ENCODE results near the gene SPP1. TPM values are rescaled to one million over a fixed set of nuclear protein-coding genes. Genes with fewer than 3 reads are reported as not detected.

Gene SPP1
- total RNA-seq, 1 experiment from 2014 or later: 4.1 TPM

DNA sequence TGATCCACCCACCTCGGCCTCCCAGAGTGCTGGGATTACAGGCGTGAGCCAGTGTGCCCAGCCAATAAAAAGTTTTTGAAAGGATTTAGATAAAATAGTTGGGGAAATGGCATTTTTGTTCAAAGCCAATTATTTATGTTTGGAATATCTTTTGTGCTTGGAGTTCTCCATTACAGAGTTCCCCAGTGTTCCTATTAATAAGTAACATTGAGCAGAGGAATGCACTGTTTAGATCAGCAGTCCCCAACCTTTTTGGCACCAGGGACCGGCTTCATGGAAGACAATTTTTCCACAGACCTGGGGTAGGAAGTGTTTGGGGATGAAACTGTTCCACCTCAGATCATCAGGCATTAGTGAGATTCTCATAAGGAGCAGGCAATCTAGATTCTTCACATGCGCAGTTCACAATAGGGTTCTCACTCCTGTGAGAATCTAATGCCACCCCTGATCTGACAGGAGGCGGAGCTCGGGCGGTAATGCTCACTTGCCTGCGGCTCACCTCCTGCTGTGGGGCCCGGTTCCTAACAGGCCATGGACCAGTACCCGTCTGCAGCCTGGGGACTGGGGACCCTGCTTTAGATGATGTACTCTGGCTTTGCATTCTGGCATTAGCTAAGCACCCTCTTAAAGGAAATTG, 40.3 kb downstream of the SPP1 start:
- H3K27ac ChIP-seq (ENCODE audit: low read depth, low read length): no peak overlapping the region
- peaks cover 3 to 6% of the 10 kb centered on the region in 2 experiments; a peak in 1 of 4 replicates for H3K4me1 ChIP-seq (ENCODE audit: control insufficient read depth in 1 of 2, insufficient read depth in 2 of 2, low read length in 2 of 2)
- CTCF ChIA-PET: no interaction called here
- peaks cover 33% of the 10 kb centered on the region for H3K79me2 ChIP-seq (ENCODE audit: insufficient read depth, low read length)
- POLR2A ChIA-PET: no interaction called here
- RAD21 ChIA-PET (ENCODE audit: low non-redundant PET in 1 of 2, low total read pairs in 2 of 2, uncharacterized antibody in 2 of 2, unreplicated experiment in 2 of 2): no interaction called here
- no peaks in the 10 kb centered on the region for H3K36me3 ChIP-seq (ENCODE audit: control insufficient read depth in 1 of 2, insufficient read depth in 2 of 2, low read length in 2 of 2)
- no peak for ATAC-seq
- TF ChIP-seq ZFX (IDR thresholded peaks at IDR 0.05): no peak
- TF ChIP-seq ELF1 (IDR thresholded peaks at IDR 0.05; ENCODE audit: borderline replicate concordance, low read depth): no peak
- H3K9ac ChIP-seq (ENCODE audit: low read length): no peak overlapping the region
- no peaks in the 10 kb centered on the region for H3K9me3 ChIP-seq (ENCODE audit: control insufficient read depth in 1 of 2, insufficient read depth in 1 of 2, low read depth in 1 of 2, low read length in 2 of 2)
- intact Hi-C loops (cut with micrococcal nuclease): no loop called here
- no peak for DNase-seq (ENCODE audit: low read depth, low spot score)
- no peaks in the 10 kb centered on the region for H4K20me1 ChIP-seq (ENCODE audit: insufficient read depth)
- H3K9me2 ChIP-seq (ENCODE audit: insufficient read depth): no peaks in the 10 kb centered on the region
- H3K4me2 ChIP-seq (ENCODE audit: low read length): no peak overlapping the region
- no peak overlapping the region for H3K4me3 ChIP-seq (replicated peaks in 1 of 2; ENCODE audit: low read depth in 1 of 2, low read length in 2 of 2)
- BruUV-seq (replicated peaks): no TSS peak
- no peak overlapping the region for H2AFZ ChIP-seq (ENCODE audit: low read depth, low read length, poor library complexity, severe bottlenecking)
- no peaks in the 10 kb centered on the region for H3K27me3 ChIP-seq (ENCODE audit: insufficient read depth, low read length)

DNA sequence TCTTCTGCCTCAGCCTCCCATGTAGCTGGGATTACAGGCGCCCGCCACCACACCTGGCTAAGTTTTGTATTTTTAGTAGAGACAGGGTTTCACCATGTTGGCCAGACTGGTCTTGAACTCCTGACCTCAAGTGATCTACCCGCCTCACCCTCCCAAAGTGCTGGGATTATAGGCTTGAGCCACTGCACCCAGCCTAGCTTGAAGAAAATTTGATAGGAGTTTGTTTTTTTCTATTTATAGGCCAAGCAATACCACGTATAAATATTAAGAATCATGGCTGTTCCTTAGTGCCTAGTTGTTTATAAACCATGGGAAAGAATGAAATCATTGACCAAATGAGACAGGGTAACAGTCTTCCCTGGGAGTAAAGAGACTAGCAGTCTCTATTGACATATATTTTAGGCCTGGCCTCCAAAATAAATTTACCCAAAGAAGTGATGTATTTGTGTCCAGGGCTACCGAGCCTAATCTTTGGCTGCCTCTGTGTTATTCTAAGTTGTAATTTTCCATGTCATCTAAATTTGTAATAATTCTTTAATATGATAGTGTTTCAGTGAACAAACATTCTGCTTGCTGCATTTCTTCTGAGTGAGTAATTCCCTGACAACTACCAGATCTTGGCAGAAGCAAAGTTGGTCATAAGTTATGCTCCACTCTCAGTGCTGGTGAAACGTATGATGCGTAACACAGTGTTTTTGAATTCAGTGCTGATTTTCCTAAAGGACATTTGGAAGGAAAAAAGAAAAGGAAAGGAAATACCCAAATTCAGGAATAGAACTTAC, 42.2 kb downstream of the SPP1 start:
- ChIA-PET CTCF (interaction anchor here (1.1 to 1.2 kb wide), 2 partner anchors 15 to 16 kb away, joined by 3 to 4 read pairs; no protein-coding TSS in a partner anchor), RAD21 (ENCODE audit: low non-redundant PET in 1 of 2, low total read pairs in 2 of 2, uncharacterized antibody in 2 of 2, unreplicated experiment in 2 of 2) (no interaction called here), POLR2A (no interaction called here)
- no peak overlapping the region for H2AFZ ChIP-seq (ENCODE audit: low read depth, low read length, poor library complexity, severe bottlenecking)
- no TSS peak for BruUV-seq (replicated peaks)
- TF ChIP-seq FOSL1 (IDR thresholded peaks at IDR 0.05; ENCODE audit: low read depth): no peak
- TF ChIP-seq, protein P1, sequence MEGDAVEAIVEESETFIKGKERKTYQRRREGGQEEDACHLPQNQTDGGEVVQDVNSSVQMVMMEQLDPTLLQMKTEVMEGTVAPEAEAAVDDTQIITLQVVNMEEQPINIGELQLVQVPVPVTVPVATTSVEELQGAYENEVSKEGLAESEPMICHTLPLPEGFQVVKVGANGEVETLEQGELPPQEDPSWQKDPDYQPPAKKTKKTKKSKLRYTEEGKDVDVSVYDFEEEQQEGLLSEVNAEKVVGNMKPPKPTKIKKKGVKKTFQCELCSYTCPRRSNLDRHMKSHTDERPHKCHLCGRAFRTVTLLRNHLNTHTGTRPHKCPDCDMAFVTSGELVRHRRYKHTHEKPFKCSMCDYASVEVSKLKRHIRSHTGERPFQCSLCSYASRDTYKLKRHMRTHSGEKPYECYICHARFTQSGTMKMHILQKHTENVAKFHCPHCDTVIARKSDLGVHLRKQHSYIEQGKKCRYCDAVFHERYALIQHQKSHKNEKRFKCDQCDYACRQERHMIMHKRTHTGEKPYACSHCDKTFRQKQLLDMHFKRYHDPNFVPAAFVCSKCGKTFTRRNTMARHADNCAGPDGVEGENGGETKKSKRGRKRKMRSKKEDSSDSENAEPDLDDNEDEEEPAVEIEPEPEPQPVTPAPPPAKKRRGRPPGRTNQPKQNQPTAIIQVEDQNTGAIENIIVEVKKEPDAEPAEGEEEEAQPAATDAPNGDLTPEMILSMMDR (IDR thresholded peaks at IDR 0.05 in 2 of 3, conservative IDR thresholded peaks at IDR 0.05 in 1 of 3; ENCODE audit: borderline replicate concordance in 1 of 3, insufficient read depth in 1 of 3, low read depth in 2 of 3, low read length in 2 of 3): no peak
- H3K9me3 ChIP-seq (ENCODE audit: control insufficient read depth in 1 of 2, insufficient read depth in 1 of 2, low read depth in 1 of 2, low read length in 2 of 2): no peaks in the 10 kb centered on the region
- no peaks in the 10 kb centered on the region for H3K27me3 ChIP-seq (ENCODE audit: insufficient read depth, low read length)
- H3K4me3 ChIP-seq (replicated peaks in 1 of 2; ENCODE audit: low read depth in 1 of 2, low read length in 2 of 2): no peak overlapping the region
- no peaks in the 10 kb centered on the region for H4K20me1 ChIP-seq (ENCODE audit: insufficient read depth)
- H3K9ac ChIP-seq (ENCODE audit: low read length): no peak overlapping the region
- no peaks in the 10 kb centered on the region for H3K9me2 ChIP-seq (ENCODE audit: insufficient read depth)
- DNase-seq (ENCODE audit: low read depth, low spot score): no peak
- H3K79me2 ChIP-seq (ENCODE audit: insufficient read depth, low read length): peaks cover 16% of the 10 kb centered on the region
- no peak for ATAC-seq
- no peak overlapping the region for H3K4me2 ChIP-seq (ENCODE audit: low read length)
- no peaks in the 10 kb centered on the region for H3K36me3 ChIP-seq (ENCODE audit: control insufficient read depth in 1 of 2, insufficient read depth in 2 of 2, low read length in 2 of 2)
- peaks cover 3 to 6% of the 10 kb centered on the region in 2 experiments; a peak in 1 of 4 replicates for H3K4me1 ChIP-seq (ENCODE audit: control insufficient read depth in 1 of 2, insufficient read depth in 2 of 2, low read length in 2 of 2)
- no peak overlapping the region for H3K27ac ChIP-seq (ENCODE audit: low read depth, low read length)
- intact Hi-C loops (cut with micrococcal nuclease): no loop called here
